ENCODE measurements around the gene ALDH1L1. TPM values are rescaled to one million over a fixed set of nuclear protein-coding genes. Genes with fewer than 3 reads are reported as not detected.

ALDH1L1 gene
- total and polyA plus RNA-seq, 2 of the 13 experiments (the other 11 are each of a cell fraction or from before 2014, with no cell fraction given): 11.2 to 28.7 TPM

- Histone ChIP-seq H3K79me2 (ENCODE audit: insufficient read depth, low read length) (no peaks in the 10 kb centered on the region), H3K4me1 (ENCODE audit: insufficient read depth, low read length) (peaks cover 69% of the 10 kb centered on the region), H4K20me1 (ENCODE audit: insufficient read depth, low read length) (no peaks in the 10 kb centered on the region), H2AFZ (ENCODE audit: low read length) (no peak overlapping the region), H3K27ac (ENCODE audit: extremely low read length, insufficient read depth, low read length) (peak overlapping the region; percentile 61), H3K36me3 (replicated peaks in 1 of 2; ENCODE audit: control insufficient read depth in 1 of 2, insufficient read depth in 2 of 2, low read length in 2 of 2) (no peaks in the 10 kb centered on the region), H3K4me2 (ENCODE audit: low read depth, low read length) (peak overlapping the region; percentile 46), H3K9me3 (ENCODE audit: low read length) (peaks cover 7% of the 10 kb centered on the region; the same call in 1 of the 2 replicates), H3K9ac (ENCODE audit: insufficient read depth, low read depth, low read length) (no peak overlapping the region), H3K27me3 (ENCODE audit: control insufficient read depth in 1 of 2, insufficient read depth in 2 of 2, low read length in 2 of 2) (no peaks in the 10 kb centered on the region), H3K4me3 (replicated peaks in 1 of 3; ENCODE audit: insufficient read depth in 1 of 3, low read depth in 2 of 3, low read length in 3 of 3) (no peak overlapping the region)
- TF ChIP-seq FOSL2 (CRISPR knock-in tag; IDR thresholded peaks at IDR 0.05): peak; percentile 42; the same call in 1 of the 2 replicates
- peak; percentile 32; the same call in 1 of the 2 replicates for TF ChIP-seq SAP130 (CRISPR knock-in tag; IDR thresholded peaks at IDR 0.05; ENCODE audit: low read depth)
- no peak for TF ChIP-seq AGO1 (IDR thresholded peaks at IDR 0.05; ENCODE audit: low read depth, low read length, poor library complexity, severe bottlenecking)
- TF ChIP-seq TEAD3 (CRISPR knock-in tag; optimal IDR thresholded peaks at IDR 0.05; ENCODE audit: borderline replicate concordance): peak; percentile 16
- TF ChIP-seq ZGPAT (CRISPR knock-in tag; IDR thresholded peaks at IDR 0.05): no peak
- TF ChIP-seq PAXIP1 (CRISPR knock-in tag; conservative IDR thresholded peaks at IDR 0.05): peak; percentile 63
- TF ChIP-seq HNF4A (CRISPR knock-in tag; IDR thresholded peaks at IDR 0.05): peak; percentile 64
- peak; percentile 27; the same call in 1 of the 2 replicates for TF ChIP-seq ARID3A (IDR thresholded peaks at IDR 0.05; ENCODE audit: low read depth, low read length)
- no peak for TF ChIP-seq SOX6 (IDR thresholded peaks at IDR 0.05)
- peak; percentile 21; the same call in 1 of the 2 replicates for TF ChIP-seq SOX6 (CRISPR knock-in tag; IDR thresholded peaks at IDR 0.05)
- TF ChIP-seq FOXA3 (CRISPR knock-in tag; IDR thresholded peaks at IDR 0.05): 0 out of 2 replicates have a peak, but pooled peaks have one; percentile 14
- no peak for TF ChIP-seq NRL (CRISPR knock-in tag; IDR thresholded peaks at IDR 0.05; ENCODE audit: borderline replicate concordance)
- BruUV-seq (replicated peaks): no TSS peak
- in situ Hi-C loops (cut with HindIII; ENCODE audit: extremely low pct_ligation_motif_present, low pct_unique_long_range_greater_than_20kb) (no loop called here), intact Hi-C loops (cut with micrococcal nuclease; ENCODE audit: unreplicated experiment) (no loop called here)
- no peak for FAIRE-seq
- ChIA-PET POLR2A (no interaction called here), CTCF (ENCODE audit: low intra/inter-chr PET ratio, low total read pairs) (no interaction called here)
- 9% methylated on average over 4 of the region's 4 CpGs for WGBS (ENCODE audit: low lambda C conversion rate)
- ATAC-seq: peak; percentile 52
- peak; percentile 58 for DNase-seq (ENCODE audit: low spot score)
These were observed 7.5 kb upstream of the ALDH1L1 start for GRCh38 chr3:126187920-126188319.

Data from HepG2 (cell line).